SU-DHL-6 (cell line): ENCODE data around the gene PCED1A.

Experiments
- H2AFZ ChIP-seq: fragments of 200-600 bp; sonication (generic); 2 replicates; pipeline ENCODE4 v1.6.1; 2014; ENCODE audit warnings: low read depth, mild to moderate bottlenecking, moderate library complexity, mixed read lengths, antibody characterized with exemption, low read length; ENCODE audit not compliant: severe bottlenecking
- H3F3A ChIP-seq: fragments of 200-600 bp; shearing (Covaris generic); 2 replicates; pipeline ENCODE4 v1.6.0; 2016; ENCODE audit warnings: antibody characterized with exemption, mild to moderate bottlenecking; ENCODE audit not compliant: insufficient read depth
- H3K27ac ChIP-seq: fragments of 200-600 bp; sonication (generic); 2 replicates; pipeline ENCODE4 v1.5.1; 2016; ENCODE audit warnings: low read depth, mild to moderate bottlenecking, low read length, moderate library complexity, mixed read lengths
- H3K27me3 ChIP-seq: fragments of 200-600 bp; sonication (generic), shearing (Covaris generic); 2 replicates; pipeline ENCODE4 v1.6.0; 2014; ENCODE audit warnings: mild to moderate bottlenecking, low read length
- H3K36me3 ChIP-seq: fragments of 200-600 bp; sonication (generic); 2 replicates; pipeline ENCODE4 v1.6.1; 2014; ENCODE audit warnings: mild to moderate bottlenecking, low read length, mixed read lengths
- H3K4me2 ChIP-seq: fragments of 300-600, 200-600 bp; shearing (Covaris generic), sonication (generic); 2 replicates; pipeline ENCODE4 v1.6.0; 2014; ENCODE audit warnings: low read length, low read depth, mild to moderate bottlenecking; ENCODE audit not compliant: poor library complexity, severe bottlenecking
- H3K4me3 ChIP-seq: fragments of 200-600 bp; sonication (generic); 2 replicates; pipeline ENCODE4 v1.5.1; 2014; ENCODE audit warnings: antibody characterized with exemption, low read length, mild to moderate bottlenecking, mixed read lengths; ENCODE audit not compliant: insufficient read depth, poor library complexity, severe bottlenecking
- H3K79me2 ChIP-seq: fragments of 200-600 bp; sonication (generic); 2 replicates; pipeline ENCODE4 v1.6.1; 2014; ENCODE audit warnings: mild to moderate bottlenecking, low read length, moderate library complexity; ENCODE audit not compliant: insufficient read depth
- H3K9ac ChIP-seq: fragments of 200-600 bp; sonication (generic); 2 replicates; pipeline ENCODE4 v1.7.0; 2014; ENCODE audit warnings: mild to moderate bottlenecking, low read length
- H3K9me2 ChIP-seq: fragments of 200-600 bp; sonication (generic); replicated peaks from 2 replicates; pipeline ENCODE4 v1.6.1; 2014; ENCODE audit warnings: low read length; ENCODE audit not compliant: insufficient read depth
- H3K9me3 ChIP-seq: fragments of 200-600 bp; sonication (generic); 2 replicates; pipeline ENCODE4 v1.6.1; 2014; ENCODE audit warnings: low read length, mixed read lengths; ENCODE audit not compliant: insufficient read depth
- H4K20me1 ChIP-seq: fragments of 200-600 bp; sonication (generic); 2 replicates; pipeline ENCODE4 v1.6.1; 2014; ENCODE audit warnings: low read depth, mild to moderate bottlenecking, antibody characterized with exemption, low read length, moderate library complexity, mixed read lengths
- EZH2phosphoT487 ChIP-seq: fragments of 200-600 bp; sonication (generic), shearing (Covaris generic); conservative IDR thresholded peaks from 2 replicates; pipeline ENCODE4 v1.6.1; 2018; ENCODE audit warnings: mild to moderate bottlenecking, antibody characterized with exemption, low read length, moderate library complexity, mixed read lengths
- TF ChIP-seq, protein P1 (sequence below): fragments of 200-600 bp; sonication (generic); IDR thresholded peaks from one replicate; pipeline ENCODE4 v1.5.1; 2017; ENCODE audit warnings: antibody characterized with exemption, mild to moderate bottlenecking, low read length, moderate library complexity; ENCODE audit not compliant: insufficient read depth, poor library complexity, severe bottlenecking

Gene PCED1A

DNA sequence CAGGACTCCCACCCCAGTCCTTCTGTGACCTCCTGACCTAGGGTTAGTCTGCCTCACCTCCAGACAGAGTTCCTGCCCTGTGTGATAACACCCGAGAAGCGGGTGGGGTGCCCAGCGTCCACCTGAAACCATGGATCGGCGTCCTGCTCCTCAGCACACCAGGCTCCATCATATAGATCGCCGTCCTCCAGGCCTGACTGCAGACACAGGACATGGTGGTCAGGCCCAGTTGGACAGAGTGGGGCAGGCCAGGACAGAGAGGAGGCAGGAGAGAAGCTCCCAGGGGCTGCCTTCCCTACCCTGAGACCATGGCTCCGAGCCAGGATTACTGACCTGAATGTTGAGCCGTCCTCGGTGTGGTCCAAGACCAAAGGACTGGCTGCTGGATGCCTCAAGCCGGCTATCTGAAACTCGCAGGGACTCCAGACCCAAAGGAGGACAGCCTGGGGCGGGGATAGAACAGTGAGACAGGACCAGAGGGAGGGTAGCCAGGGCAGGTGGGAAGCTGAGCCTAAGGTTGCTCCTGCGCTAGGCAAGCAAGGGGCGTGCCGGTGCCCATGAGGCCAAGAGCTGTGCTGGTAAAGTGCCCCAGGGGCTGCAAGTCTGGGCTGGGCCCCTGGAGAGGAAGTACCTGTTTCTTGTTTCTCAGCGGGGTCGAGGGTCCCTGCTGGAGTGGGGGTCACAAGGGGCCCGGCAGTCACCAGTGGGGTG, 42.2 kb downstream of the PCED1A start:
- Histone ChIP-seq H3K4me3 (no peak overlapping the region), H3K9ac (no peak overlapping the region), H4K20me1 (no peaks in the 10 kb centered on the region), H3K79me2 (no peaks in the 10 kb centered on the region), H3K36me3 (no peaks in the 10 kb centered on the region), H3K9me3 (no peaks in the 10 kb centered on the region), H2AFZ (no peak overlapping the region), H3K27me3 (no peaks in the 10 kb centered on the region), H3K27ac (no peak overlapping the region), H3K4me2 (no peak overlapping the region), H3F3A (no peaks in the 10 kb centered on the region), H3K9me2 (no peaks in the 10 kb centered on the region)
- TF ChIP-seq, protein P1, sequence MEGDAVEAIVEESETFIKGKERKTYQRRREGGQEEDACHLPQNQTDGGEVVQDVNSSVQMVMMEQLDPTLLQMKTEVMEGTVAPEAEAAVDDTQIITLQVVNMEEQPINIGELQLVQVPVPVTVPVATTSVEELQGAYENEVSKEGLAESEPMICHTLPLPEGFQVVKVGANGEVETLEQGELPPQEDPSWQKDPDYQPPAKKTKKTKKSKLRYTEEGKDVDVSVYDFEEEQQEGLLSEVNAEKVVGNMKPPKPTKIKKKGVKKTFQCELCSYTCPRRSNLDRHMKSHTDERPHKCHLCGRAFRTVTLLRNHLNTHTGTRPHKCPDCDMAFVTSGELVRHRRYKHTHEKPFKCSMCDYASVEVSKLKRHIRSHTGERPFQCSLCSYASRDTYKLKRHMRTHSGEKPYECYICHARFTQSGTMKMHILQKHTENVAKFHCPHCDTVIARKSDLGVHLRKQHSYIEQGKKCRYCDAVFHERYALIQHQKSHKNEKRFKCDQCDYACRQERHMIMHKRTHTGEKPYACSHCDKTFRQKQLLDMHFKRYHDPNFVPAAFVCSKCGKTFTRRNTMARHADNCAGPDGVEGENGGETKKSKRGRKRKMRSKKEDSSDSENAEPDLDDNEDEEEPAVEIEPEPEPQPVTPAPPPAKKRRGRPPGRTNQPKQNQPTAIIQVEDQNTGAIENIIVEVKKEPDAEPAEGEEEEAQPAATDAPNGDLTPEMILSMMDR: no peak
- TF ChIP-seq EZH2phosphoT487: no peak

DNA sequence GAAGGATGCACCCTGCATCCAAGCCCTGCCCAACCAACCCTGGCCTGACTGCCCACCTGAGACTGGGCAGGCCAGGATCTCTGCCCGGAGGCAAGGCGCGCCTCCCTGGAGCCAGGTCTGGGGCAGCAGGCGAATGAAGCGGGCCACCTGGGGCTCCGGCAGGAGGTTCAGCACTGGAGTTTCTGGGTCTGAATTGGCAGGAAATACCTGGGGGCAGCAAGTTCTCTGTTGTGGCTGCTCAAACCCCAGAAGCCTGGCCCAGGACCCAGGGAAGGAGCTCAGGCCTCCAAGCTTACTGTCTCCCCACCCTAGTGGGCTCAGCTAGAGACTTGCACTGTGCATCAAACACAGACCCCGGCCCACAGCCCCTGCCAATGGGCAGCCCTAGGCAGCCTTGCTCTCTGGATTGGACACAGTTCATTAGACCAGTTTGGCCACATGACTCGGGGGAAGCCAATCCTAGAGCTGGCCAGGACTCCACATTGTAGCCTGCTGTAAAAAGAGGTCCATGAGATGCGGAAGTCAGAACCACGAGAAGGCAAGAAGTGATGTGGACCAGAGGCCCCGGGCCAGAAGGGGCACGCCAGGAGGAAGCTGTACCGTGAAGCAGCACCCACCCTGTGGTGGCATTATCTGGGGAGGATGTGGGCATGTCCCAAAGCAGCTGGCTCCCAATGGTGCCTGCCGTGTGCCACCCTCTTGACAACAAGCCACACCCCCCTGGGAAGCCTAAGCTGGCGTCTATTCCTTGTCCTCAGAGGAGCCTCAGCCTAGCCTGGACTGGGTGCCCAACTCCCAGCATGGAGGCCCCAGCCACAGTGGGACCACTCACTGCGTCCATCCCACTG, 43.1 kb downstream of the PCED1A start:
- H3K4me3 ChIP-seq: no peak overlapping the region
- H3K9me2 ChIP-seq: no peaks in the 10 kb centered on the region
- no peak overlapping the region for H3K27ac ChIP-seq
- H2AFZ ChIP-seq: no peak overlapping the region
- no peak overlapping the region for H3K9ac ChIP-seq
- H3F3A ChIP-seq: no peaks in the 10 kb centered on the region
- no peaks in the 10 kb centered on the region for H3K36me3 ChIP-seq
- H4K20me1 ChIP-seq: no peaks in the 10 kb centered on the region
- no peaks in the 10 kb centered on the region for H3K27me3 ChIP-seq
- H3K9me3 ChIP-seq: no peaks in the 10 kb centered on the region
- H3K79me2 ChIP-seq: no peaks in the 10 kb centered on the region
- H3K4me2 ChIP-seq: no peak overlapping the region
- no peak for TF ChIP-seq EZH2phosphoT487
- TF ChIP-seq, protein P1: no peak

DNA sequence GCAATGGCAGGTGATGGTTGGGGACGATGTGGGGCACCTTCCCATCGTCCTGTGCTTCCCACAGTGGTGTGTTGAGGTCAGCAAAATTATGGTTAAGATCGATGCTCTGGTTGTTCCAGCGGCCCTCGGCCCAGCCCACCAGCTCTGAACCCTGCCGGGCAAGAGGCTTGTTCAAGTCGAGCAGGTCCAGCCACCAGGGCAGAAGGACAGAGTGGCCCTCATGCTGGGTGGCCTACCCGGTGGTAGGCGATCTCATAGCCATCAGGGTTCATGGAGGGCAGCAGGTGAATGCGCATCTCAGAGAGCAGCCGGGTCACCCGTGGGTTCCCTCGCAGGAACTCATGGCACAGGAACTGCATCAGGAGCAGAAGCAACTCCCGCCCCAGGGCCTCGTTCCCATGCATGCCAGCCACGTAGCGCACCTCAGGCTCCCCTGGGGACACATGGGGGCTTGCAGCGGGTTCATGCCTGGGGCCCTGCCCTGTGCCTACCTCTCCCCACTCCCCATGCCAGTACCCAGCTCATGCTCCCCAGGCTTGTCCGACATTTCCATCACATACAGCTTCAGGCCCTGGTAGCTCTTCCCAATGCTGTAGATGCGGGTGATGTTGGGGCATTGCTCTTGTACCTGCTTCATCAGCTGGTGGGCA, 44.3 kb downstream of the PCED1A start:
- no peaks in the 10 kb centered on the region for H3K79me2 ChIP-seq
- H3K27me3 ChIP-seq: no peaks in the 10 kb centered on the region
- H3K36me3 ChIP-seq: no peaks in the 10 kb centered on the region
- no peak overlapping the region for H2AFZ ChIP-seq
- H3K9me2 ChIP-seq: no peaks in the 10 kb centered on the region
- no peak for TF ChIP-seq EZH2phosphoT487
- TF ChIP-seq, protein P1: no peak
- no peak overlapping the region for H3K27ac ChIP-seq
- no peaks in the 10 kb centered on the region for H3F3A ChIP-seq
- H4K20me1 ChIP-seq: no peaks in the 10 kb centered on the region
- no peak overlapping the region for H3K4me3 ChIP-seq
- no peaks in the 10 kb centered on the region for H3K9me3 ChIP-seq
- no peak overlapping the region for H3K9ac ChIP-seq
- no peak overlapping the region for H3K4me2 ChIP-seq
